PC-3 (cell line): ENCODE results near the gene UBE2D3. TPM values are rescaled to one million over a fixed set of nuclear protein-coding genes. Genes with fewer than 3 reads are reported as not detected.

Experiments
- ATAC-seq: fragments of 200-7000 bp; cut with Tn5 transposase; 2 replicates; pipeline ENCODE4 v1.9.1; 2020; ENCODE audit warnings: mild to moderate bottlenecking, moderate library complexity
- BruUV-seq: library from RNA; stranded (reverse); fragments of 400-500 nt; replicated peaks from 2 replicates; lab custom pipeline; 2021; lab: Mats Ljungman, UMichigan
- CTCF ChIA-PET: fragments of 300-600 bp; sonication (Branson Sonifier 250); formaldehyde crosslinking; loops from one replicate; lab custom pipeline; 2022; ENCODE audit warnings: antibody characterized with exemption; lab: Charles Lee
- POLR2A ChIA-PET: fragments of 300-600 bp; sonication (Branson Sonifier 250); formaldehyde crosslinking; loops from one replicate; lab custom pipeline; 2022; ENCODE audit warnings: antibody characterized with exemption; ENCODE audit not compliant: unreplicated experiment; lab: Charles Lee
- DNase-seq: peaks from one replicate; pipeline ENCODE4 v3.0.0-alpha.2; 2015
- H2AFZ ChIP-seq: fragments of 300-600 bp; sonication (generic); 2 replicates; pipeline ENCODE4 v1.6.0; 2016; ENCODE audit warnings: antibody characterized with exemption, low read length
- H3F3A ChIP-seq: fragments of 300-600 bp; sonication (generic); one replicate; pipeline ENCODE4 v1.6.0; 2017; ENCODE audit warnings: antibody characterized with exemption, low read length, control low read depth, mild to moderate bottlenecking; ENCODE audit not compliant: unreplicated experiment
- H3K27ac ChIP-seq: fragments of 300-600 bp; sonication (generic); 2 replicates; pipeline ENCODE4 v1.5.1; 2016; ENCODE audit warnings: mild to moderate bottlenecking, low read length
- H3K27me3 ChIP-seq: fragments of 300-600 bp; sonication (generic); 2 replicates; pipeline ENCODE4 v1.6.1; 2016; ENCODE audit warnings: low read length, mixed read lengths
- H3K36me3 ChIP-seq: fragments of 300-600 bp; sonication (generic); 2 replicates; pipeline ENCODE4 v1.6.1; 2016; ENCODE audit warnings: low read depth, mixed run types, low read length, mixed read lengths
- H3K4me1 ChIP-seq: fragments of 300-600 bp; sonication (generic); 2 replicates; pipeline ENCODE4 v1.5.1; 2016; ENCODE audit warnings: low read length; ENCODE audit not compliant: insufficient read depth
- H3K4me2 ChIP-seq: fragments of 300-600 bp; sonication (generic); 2 replicates; pipeline ENCODE4 v1.6.0; 2016; ENCODE audit warnings: low read length
- H3K4me3 ChIP-seq: fragments of 300-600 bp; sonication (generic); 2 replicates; pipeline ENCODE4 v1.5.1; 2016; ENCODE audit warnings: mild to moderate bottlenecking, low read length, mixed read lengths
- H3K79me2 ChIP-seq: fragments of 300-600 bp; sonication (generic); 2 replicates; pipeline ENCODE4 v1.6.1; 2017; ENCODE audit warnings: low read length, mixed read lengths
- H3K9ac ChIP-seq: fragments of 300-600 bp; sonication (generic); 2 replicates; pipeline ENCODE4 v1.6.0; 2016; ENCODE audit warnings: mild to moderate bottlenecking, low read length
- H3K9me2 ChIP-seq: fragments of 300-600 bp; sonication (generic); replicated peaks from 2 replicates; pipeline ENCODE4 v1.6.1; 2016; ENCODE audit warnings: mixed run types, low read length, mixed read lengths
- H3K9me3 ChIP-seq: fragments of 300-600 bp; sonication (generic); 2 replicates; pipeline ENCODE4 v1.6.1; 2016; ENCODE audit warnings: low read length, mixed read lengths
- H4K20me1 ChIP-seq: fragments of 300-600 bp; sonication (generic); 2 replicates; pipeline ENCODE4 v1.6.1; 2016; ENCODE audit warnings: low read length, mixed read lengths
- CTCF ChIP-seq: fragments of 300-600 bp; sonication (generic); conservative IDR thresholded peaks from 2 replicates; pipeline ENCODE4 v1.5.1; 2017; ENCODE audit warnings: antibody characterized with exemption, low read depth, mild to moderate bottlenecking, low read length
- EZH2 ChIP-seq: fragments of 300-600 bp; sonication (generic); IDR thresholded peaks from one replicate; pipeline ENCODE4 v1.6.1; 2017; ENCODE audit warnings: antibody characterized with exemption, mild to moderate bottlenecking, low read length; ENCODE audit not compliant: unreplicated experiment
- EZH2phosphoT487 ChIP-seq: fragments of 300-600 bp; sonication (generic); IDR thresholded peaks from 2 replicates; pipeline ENCODE4 v1.6.1; 2018; ENCODE audit warnings: mild to moderate bottlenecking, antibody characterized with exemption, low read length, borderline replicate concordance
- intact Hi-C: fragments of 100-400 bp; cut with micrococcal nuclease; formaldehyde crosslinking; loops from 2 replicates; pipeline ENCODE4 v1.9.0; 2023
- total RNA-seq: library from RNA; depleted of rRNA; stranded (reverse); fragments of >200 nt; gene quantifications from 2 replicates; pipeline ENCODE4 v1.2.3, GENCODE V29; 2014

UBE2D3 gene
- total RNA-seq, 1 experiment from 2014 or later, result 435 TPM

- H3K27me3 ChIP-seq, result no peaks in the 10 kb centered on the region
- TF ChIP-seq CTCF (no peak), EZH2 (no peak), EZH2phosphoT487 (no peak)
- peaks cover 12% of the 10 kb centered on the region for H3K79me2 ChIP-seq
- intact Hi-C loops, result no loop called here
- H3K4me3 ChIP-seq, result no peak overlapping the region
- ChIA-PET POLR2A (no interaction called here), CTCF (no interaction called here)
- no peak overlapping the region for H2AFZ ChIP-seq
- no peaks in the 10 kb centered on the region for H4K20me1 ChIP-seq
- no peaks in the 10 kb centered on the region for H3K9me3 ChIP-seq
- H3K27ac ChIP-seq, result no peak overlapping the region
- ATAC-seq, result no peak
- no peaks in the 10 kb centered on the region for H3F3A ChIP-seq
- H3K9ac ChIP-seq, result no peak overlapping the region
- H3K4me2 ChIP-seq, result no peak overlapping the region
- no peak for DNase-seq
- no peaks in the 10 kb centered on the region for H3K9me2 ChIP-seq
- BruUV-seq, result no TSS peak
- peaks cover 13% of the 10 kb centered on the region for H3K4me1 ChIP-seq
- H3K36me3 ChIP-seq, result no peaks in the 10 kb centered on the region
Observed at GRCh38 chr4:102832105-102832504, 4.8 kb upstream of the UBE2D3 start.

DNA sequence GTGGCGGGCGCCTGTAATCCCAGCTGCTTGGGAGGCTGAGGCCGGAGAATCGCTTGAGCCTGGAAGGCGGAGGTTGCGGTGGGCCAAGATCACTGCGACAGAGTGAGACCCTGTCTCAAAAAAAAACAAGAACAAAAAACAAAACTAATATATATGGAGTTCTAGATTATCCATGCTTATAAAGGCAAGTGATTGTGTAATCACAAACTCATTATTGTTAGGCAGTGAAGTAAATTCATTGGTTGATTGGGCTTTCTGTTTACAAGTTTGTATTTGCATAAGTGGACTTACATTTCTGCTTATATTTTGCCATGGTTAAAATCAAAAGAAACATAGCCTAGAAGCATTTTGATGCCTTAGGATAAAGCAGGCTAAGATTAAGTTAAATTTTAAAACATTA, 2.5 kb upstream of the UBE2D3 start:
- H4K20me1 ChIP-seq, result peaks cover 15% of the 10 kb centered on the region
- no peak overlapping the region for H3K4me2 ChIP-seq
- no TSS peak for BruUV-seq
- DNase-seq (no peak), ATAC-seq (no peak)
- peaks cover 9% of the 10 kb centered on the region for H3K4me1 ChIP-seq
- TF ChIP-seq EZH2 (no peak), EZH2phosphoT487 (no peak), CTCF (no peak)
- no peak overlapping the region for H2AFZ ChIP-seq
- no peak overlapping the region for H3K9ac ChIP-seq
- no peaks in the 10 kb centered on the region for H3K9me3 ChIP-seq
- no peaks in the 10 kb centered on the region for H3K27me3 ChIP-seq
- H3K27ac ChIP-seq, result no peak overlapping the region
- no peaks in the 10 kb centered on the region for H3F3A ChIP-seq
- ChIA-PET POLR2A (no interaction called here), CTCF (no interaction called here)
- intact Hi-C loops, result loop anchor here (2.0 to 10.0 kb wide), 3 partner anchors 177 to 395 kb away; partner anchors contain the start of gene BDH2
- peaks cover 35% of the 10 kb centered on the region for H3K79me2 ChIP-seq
- H3K9me2 ChIP-seq, result no peaks in the 10 kb centered on the region
- H3K36me3 ChIP-seq, result peaks cover 10% of the 10 kb centered on the region
- no peak overlapping the region for H3K4me3 ChIP-seq

GRCh38 chr4:102828497-102828808, 1.1 kb upstream of the UBE2D3 start:
- no peaks in the 10 kb centered on the region for H3K9me2 ChIP-seq
- BruUV-seq, result TSS peak; percentile 73
- H4K20me1 ChIP-seq, result peaks cover 28% of the 10 kb centered on the region
- TF ChIP-seq EZH2phosphoT487, result no peak
- TF ChIP-seq EZH2, result no peak
- TF ChIP-seq CTCF, result no peak
- ATAC-seq, result no peak
- no peaks in the 10 kb centered on the region for H3F3A ChIP-seq
- peaks cover 22% of the 10 kb centered on the region for H3K36me3 ChIP-seq
- peak overlapping the region; percentile 99 for H3K27ac ChIP-seq
- no peaks in the 10 kb centered on the region for H3K27me3 ChIP-seq
- intact Hi-C loops, result loop anchor here (2.0 to 10.0 kb wide), 3 partner anchors 178 to 394 kb away; partner anchors contain the start of gene BDH2
- peaks cover 49% of the 10 kb centered on the region for H3K79me2 ChIP-seq
- H3K4me1 ChIP-seq, result peaks cover 18% of the 10 kb centered on the region
- H3K9ac ChIP-seq, result peak overlapping the region; percentile 100
- peak overlapping the region; percentile 72 for H2AFZ ChIP-seq
- no peak for DNase-seq
- peak overlapping the region; percentile 93 for H3K4me3 ChIP-seq
- POLR2A ChIA-PET, result interaction anchor here (0.6 to 0.9 kb wide), 5 partner anchors 7 to 1455 kb away, joined by 3 to 8 read pairs (median 3); no protein-coding TSS in a partner anchor
- peak overlapping the region; percentile 96 for H3K4me2 ChIP-seq
- H3K9me3 ChIP-seq, result no peaks in the 10 kb centered on the region
- CTCF ChIA-PET, result no interaction called here
